Hepatocyte (in vitro differentiated cells): ENCODE data around the gene NGEF. TPM values are rescaled to one million over a fixed set of nuclear protein-coding genes. Genes with fewer than 3 reads are reported as not detected.

Experiments
- DNase-seq: peaks from one replicate; pipeline ENCODE4 v3.0.0-alpha.2; 2016; ENCODE audit warnings: low spot score
- H2AFZ ChIP-seq: fragments of 200-600 bp; sonication (generic); 2 replicates; pipeline ENCODE4 v1.6.0; 2016; ENCODE audit warnings: antibody characterized with exemption, mild to moderate bottlenecking
- H3K27ac ChIP-seq: fragments of 200-600 bp; sonication (generic); 2 replicates; pipeline ENCODE4 v1.5.1; 2016; ENCODE audit warnings: mild to moderate bottlenecking
- H3K27me3 ChIP-seq: fragments of 200-600 bp; sonication (generic); 2 replicates; pipeline ENCODE4 v1.6.1; 2016
- H3K36me3 ChIP-seq: fragments of 200-600 bp; sonication (generic); replicated peaks from 2 replicates; pipeline ENCODE4 v1.5.1; 2016; ENCODE audit warnings: low read depth; ENCODE audit not compliant: insufficient read depth
- H3K4me1 ChIP-seq: fragments of 200-600 bp; sonication (generic); 2 replicates; pipeline ENCODE4 v1.5.1; 2016; ENCODE audit warnings: mild to moderate bottlenecking, moderate library complexity; ENCODE audit not compliant: insufficient read depth
- H3K4me2 ChIP-seq: fragments of 200-600 bp; sonication (generic); 2 replicates; pipeline ENCODE4 v1.6.0; 2016
- H3K4me3 ChIP-seq: fragments of 200-600 bp; sonication (generic); 2 replicates; pipeline ENCODE4 v1.5.1; 2016; ENCODE audit warnings: mild to moderate bottlenecking
- H3K79me2 ChIP-seq: fragments of 200-600 bp; sonication (generic); 2 replicates; pipeline ENCODE4 v1.6.0; 2017; ENCODE audit warnings: mild to moderate bottlenecking
- H3K9me2 ChIP-seq: fragments of 200-600 bp; sonication (generic); replicated peaks from 2 replicates; pipeline ENCODE4 v1.6.0; 2017; ENCODE audit warnings: mild to moderate bottlenecking; ENCODE audit not compliant: insufficient read depth
- H3K9me3 ChIP-seq: fragments of 200-600 bp; sonication (generic); 2 replicates; pipeline ENCODE4 v1.5.1; 2016; ENCODE audit warnings: low read depth, mild to moderate bottlenecking
- H4K20me1 ChIP-seq: fragments of 200-600 bp; sonication (generic); 2 replicates; pipeline ENCODE4 v1.6.0; 2016; ENCODE audit warnings: mild to moderate bottlenecking; ENCODE audit not compliant: insufficient read depth, poor library complexity, severe bottlenecking
- CTCF ChIP-seq: fragments of 200-600 bp; sonication (generic); IDR thresholded peaks from 2 replicates; pipeline ENCODE4 v1.5.1; 2016; ENCODE audit warnings: antibody characterized with exemption, mild to moderate bottlenecking; ENCODE audit not compliant: poor library complexity
- EZH2 ChIP-seq: fragments of 200-600 bp; sonication (generic); IDR thresholded peaks from 2 replicates; pipeline ENCODE4 v1.6.1; 2016; ENCODE audit warnings: antibody characterized with exemption, mild to moderate bottlenecking, borderline replicate concordance
- EZH2phosphoT487 ChIP-seq: fragments of 200-600 bp; sonication (generic); IDR thresholded peaks from one replicate; pipeline ENCODE4 v1.6.1; 2018; ENCODE audit warnings: antibody characterized with exemption, mild to moderate bottlenecking, low read depth, moderate library complexity; ENCODE audit not compliant: unreplicated experiment, severe bottlenecking
- WGBS: methylation state at CpG from one replicate; pipeline ENCODE4 v1.1.6; 2016; ENCODE audit warnings: low lambda C conversion rate; ENCODE audit errors: missing lambda C conversion rate; 5-methylcytosine and 5-hydroxymethylcytosine counted together
- polyA plus RNA-seq: library from polyadenylated mRNA; unstranded; fragments of >200 nt; fragmentation: Nextera tagmentation; extraction: Ambion mirVana; gene quantifications from 2 replicates; pipeline ENCODE4 v1.2.1, GENCODE V29; 2016
- total RNA-seq: library from RNA; depleted of rRNA; stranded (reverse); fragments of >200 nt; gene quantifications from 2 replicates; pipeline ENCODE4 v1.2.3, GENCODE V29; 2014

NGEF gene
- total and polyA plus RNA-seq, 2 experiments from 2014 or later, result 2.2 to 3.2 TPM

- Histone ChIP-seq H3K36me3 (no peaks in the 10 kb centered on the region), H3K4me1 (no peaks in the 10 kb centered on the region), H3K27me3 (no peaks in the 10 kb centered on the region), H3K27ac (peak overlapping the region; percentile 37), H3K4me2 (no peak overlapping the region), H3K9me2 (no peaks in the 10 kb centered on the region), H3K79me2 (no peaks in the 10 kb centered on the region), H4K20me1 (no peaks in the 10 kb centered on the region), H3K9me3 (no peaks in the 10 kb centered on the region), H3K4me3 (no peak overlapping the region), H2AFZ (no peak overlapping the region)
- no peak for DNase-seq
- TF ChIP-seq EZH2 (no peak), CTCF (no peak), EZH2phosphoT487 (no peak)
- whole genome bisulfite sequencing, result 79% methylated on average over 1 of the region's 1 CpG
Observed at GRCh38 chr2:233017947-233018346, 4.9 kb upstream of the NGEF start.

- no peaks in the 10 kb centered on the region for H3K9me3 ChIP-seq
- H3K79me2 ChIP-seq, result no peaks in the 10 kb centered on the region
- WGBS, result 96% methylated on average over 1 of the region's 1 CpG
- TF ChIP-seq EZH2phosphoT487, result no peak
- no peaks in the 10 kb centered on the region for H3K27me3 ChIP-seq
- H3K9me2 ChIP-seq, result no peaks in the 10 kb centered on the region
- H3K4me2 ChIP-seq, result no peak overlapping the region
- H4K20me1 ChIP-seq, result no peaks in the 10 kb centered on the region
- H3K4me3 ChIP-seq, result no peak overlapping the region
- no peak for DNase-seq
- H3K36me3 ChIP-seq, result no peaks in the 10 kb centered on the region
- H2AFZ ChIP-seq, result no peak overlapping the region
- no peak overlapping the region for H3K27ac ChIP-seq
- H3K4me1 ChIP-seq, result no peaks in the 10 kb centered on the region
Observed at GRCh38 chr2:233015019-233015645, 2.1 kb upstream of the NGEF start.

GRCh38 chr2:233013650-233014049, 594 bp upstream of the NGEF start:
- TF ChIP-seq EZH2 (no peak), EZH2phosphoT487 (no peak), CTCF (no peak)
- no peak for DNase-seq
- no peaks in the 10 kb centered on the region for H4K20me1 ChIP-seq
- H3K4me1 ChIP-seq, result no peaks in the 10 kb centered on the region
- H3K36me3 ChIP-seq, result no peaks in the 10 kb centered on the region
- no peak overlapping the region for H2AFZ ChIP-seq
- no peak overlapping the region for H3K27ac ChIP-seq
- no peaks in the 10 kb centered on the region for H3K79me2 ChIP-seq
- H3K9me3 ChIP-seq, result no peaks in the 10 kb centered on the region
- H3K9me2 ChIP-seq, result no peaks in the 10 kb centered on the region
- H3K4me3 ChIP-seq, result no peak overlapping the region
- no peaks in the 10 kb centered on the region for H3K27me3 ChIP-seq
- H3K4me2 ChIP-seq, result no peak overlapping the region
- WGBS, result 94% methylated on average over 1 of the region's 1 CpG

- 72% methylated on average over 12 of the region's 12 CpGs for WGBS
- no peaks in the 10 kb centered on the region for H4K20me1 ChIP-seq
- H3K9me3 ChIP-seq, result no peaks in the 10 kb centered on the region
- no peak overlapping the region for H2AFZ ChIP-seq
- H3K79me2 ChIP-seq, result no peaks in the 10 kb centered on the region
- H3K4me1 ChIP-seq, result no peaks in the 10 kb centered on the region
- H3K27ac ChIP-seq, result peak overlapping the region; percentile 6
- H3K36me3 ChIP-seq, result no peaks in the 10 kb centered on the region
- peak overlapping the region; percentile 41 for H3K4me2 ChIP-seq
- no peak for DNase-seq
- no peaks in the 10 kb centered on the region for H3K27me3 ChIP-seq
- TF ChIP-seq EZH2phosphoT487 (no peak), EZH2 (no peak), CTCF (no peak)
- H3K4me3 ChIP-seq, result no peak overlapping the region
- no peaks in the 10 kb centered on the region for H3K9me2 ChIP-seq
Observed at GRCh38 chr2:233012301-233012971, 620 bp downstream of the NGEF start.
